Stimulated activated naive B cell treated with anti-CD40 and anti-IgM and Interleukin-4, amounts not matched to agents 10 μg/mL and 1 μg/mL and 100 μg/mL, for 72 hours (primary cell): Measurements from ENCODE around the gene TBC1D17.
A peak's percentile ranks its signal among the peaks of the same experiment; 100 is the strongest.

Source experiments
- ATAC-seq, 2 donors: fragments of 150-1000 bp; cut with Tn5 transposase; replicated peaks; 2 replicates each; pipeline ENCODE4 v1.10.0; 2021; ENCODE audit warnings: moderate library complexity in 1 of 2
- DNase-seq: peaks from one replicate; pipeline ENCODE4 v3.0.0; 2021
- H3K27ac Mint-ChIP-seq: one replicate; pipeline ENCODE4 v1.8.0; 2022; ENCODE audit warnings: mild to moderate bottlenecking, mixed read lengths
- H3K27me3 Mint-ChIP-seq, 2 donors: one replicate each; pipeline ENCODE4 v1.8.0; 2022; ENCODE audit warnings: mixed read lengths in 2 of 2
- H3K36me3 Mint-ChIP-seq, 2 donors: one replicate each; pipeline ENCODE4 v1.8.0; 2022; ENCODE audit warnings: mixed read lengths in 2 of 2, mild to moderate bottlenecking in 1 of 2
- H3K4me1 Mint-ChIP-seq, 2 donors: one replicate each; pipeline ENCODE4 v1.8.0; 2022; ENCODE audit warnings: mixed read lengths in 2 of 2, mild to moderate bottlenecking in 1 of 2
- H3K4me3 Mint-ChIP-seq, 2 donors: one replicate each; pipeline ENCODE4 v1.8.0; 2022; ENCODE audit warnings: mild to moderate bottlenecking in 2 of 2, mixed read lengths in 2 of 2, moderate library complexity in 1 of 2
- H3K9me3 Mint-ChIP-seq, 2 donors: one replicate each; pipeline ENCODE4 v1.8.0; 2022; ENCODE audit warnings: mixed read lengths in 2 of 2, mild to moderate bottlenecking in 1 of 2

TBC1D17 gene

DNA sequence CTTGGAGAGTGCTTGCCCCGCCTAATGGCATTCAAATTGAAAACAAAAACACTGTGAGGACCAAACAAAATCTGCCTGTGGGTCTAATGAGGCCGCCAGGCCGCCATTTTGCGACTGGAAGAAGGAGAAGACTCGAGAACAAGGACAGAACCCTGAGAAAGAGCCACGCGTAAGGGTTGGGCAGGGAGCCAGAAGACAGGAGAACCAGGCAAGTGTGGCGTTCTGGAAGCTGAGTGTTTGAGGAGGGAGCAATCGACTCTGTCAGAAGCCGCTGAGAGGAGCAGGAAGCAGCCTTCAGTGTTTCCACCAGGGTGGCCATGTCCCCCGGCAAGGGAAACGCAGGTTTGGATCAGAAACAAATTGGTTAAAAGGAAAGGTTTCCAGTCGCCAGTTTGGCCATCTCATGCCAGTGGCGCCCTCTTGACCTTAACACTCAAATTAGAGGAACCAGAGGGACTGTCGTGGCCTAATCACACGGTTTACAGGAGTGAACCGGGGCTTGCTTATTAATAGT lies 36.7 kb upstream of the TBC1D17 start:
- Mint-ChIP-seq H3K9me3 (peaks cover 0 to 2% of the 10 kb centered on the region in 2 donors), H3K36me3 (peaks cover 33 to 36% of the 10 kb centered on the region in 2 donors), H3K4me3 (no peak overlapping the region)

DNA sequence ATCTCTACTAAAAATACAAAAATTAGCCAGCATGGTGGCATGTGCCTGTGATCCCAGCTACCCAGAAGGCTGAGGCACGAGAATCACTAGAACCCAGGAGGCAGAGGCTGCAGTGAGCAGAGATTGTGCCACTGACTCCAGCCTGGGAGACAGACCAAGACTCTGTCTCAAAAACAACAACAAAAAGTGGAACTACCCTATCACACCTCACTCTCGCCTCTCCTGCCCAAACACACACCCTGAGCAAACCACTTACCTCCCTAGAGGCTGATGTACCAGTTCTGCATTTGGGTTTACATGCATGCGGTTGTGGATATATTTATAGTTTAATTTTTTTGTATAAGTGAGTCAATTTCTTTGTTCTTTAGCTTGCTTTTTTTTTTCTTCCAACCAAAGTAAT lies 34.2 kb upstream of the TBC1D17 start:
- Mint-ChIP-seq H3K27me3 (no peaks in the 10 kb centered on the region), H3K9me3 (peaks cover 0 to 3% of the 10 kb centered on the region in 2 donors), H3K27ac (peak overlapping the region; percentile 22), H3K4me1 (peaks cover 23 to 40% of the 10 kb centered on the region in 2 donors), H3K36me3 (peaks cover 18 to 19% of the 10 kb centered on the region in 2 donors), H3K4me3 (peak overlapping the region in 1 of 2 donors; percentile 25)
- DNase-seq (peak; percentile 63), ATAC-seq (peak; percentile 99)

More for the DNA sequence above, 36.7 kb upstream of the TBC1D17 start:
- Mint-ChIP-seq H3K27me3 (no peaks in the 10 kb centered on the region), H3K4me1 (peaks cover 16 to 41% of the 10 kb centered on the region in 2 donors), H3K27ac (no peak overlapping the region)
- ATAC-seq: no peak
- DNase-seq: no peak

DNA sequence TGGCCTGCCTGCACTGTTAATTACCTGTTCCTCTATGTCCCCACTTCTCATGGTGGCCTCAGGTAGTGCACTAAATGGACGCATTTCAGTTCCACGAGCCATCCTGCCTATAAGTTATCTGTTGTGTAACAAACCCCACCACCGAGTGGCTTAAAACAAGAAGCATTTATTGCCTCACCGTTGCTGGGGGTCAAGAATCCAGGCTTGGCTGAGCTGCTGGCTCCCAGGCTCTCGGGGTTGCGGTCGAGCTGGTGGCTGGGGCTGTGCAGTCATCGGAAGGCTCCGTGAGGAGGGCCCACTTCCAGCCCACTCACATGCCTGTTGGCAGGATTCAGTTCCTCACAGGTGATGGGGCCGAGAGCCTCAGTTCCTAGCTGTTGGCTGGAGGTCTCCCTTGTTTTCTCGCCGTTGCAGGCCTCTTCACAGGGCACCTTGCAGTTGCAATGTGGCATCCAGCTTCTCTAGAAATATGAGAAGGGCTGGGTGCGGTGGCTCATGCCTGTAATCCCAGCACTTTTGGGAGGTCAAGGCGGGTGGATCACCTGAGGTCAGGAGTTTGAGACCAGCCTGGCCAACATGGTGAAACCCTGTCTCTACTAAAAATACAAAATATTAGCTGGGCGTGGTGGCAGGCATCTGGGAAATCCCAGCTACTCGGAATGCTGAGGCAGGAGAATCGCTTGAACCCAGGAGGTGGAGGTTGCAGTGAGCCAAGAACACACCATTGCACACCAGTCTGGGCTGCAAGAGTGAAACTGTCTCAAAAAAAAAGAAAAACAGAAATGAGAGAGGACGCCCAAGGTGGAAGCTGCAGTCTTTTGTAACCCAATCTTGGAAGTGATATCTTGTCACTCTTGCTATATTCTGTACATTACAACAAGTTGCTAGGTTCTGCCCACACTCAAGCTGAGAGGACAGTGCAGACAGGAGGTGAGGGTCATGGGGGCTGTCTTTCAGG lies 33.1 kb upstream of the TBC1D17 start:
- Mint-ChIP-seq H3K4me3 (peak overlapping the region; percentile 29 to 47), H3K27ac (peak overlapping the region; percentile 25), H3K27me3 (no peaks in the 10 kb centered on the region), H3K9me3 (peaks cover 4 to 6% of the 10 kb centered on the region in 2 donors), H3K4me1 (peaks cover 29 to 51% of the 10 kb centered on the region in 2 donors), H3K36me3 (peaks cover 10 to 12% of the 10 kb centered on the region in 2 donors)
- ATAC-seq (no peak), DNase-seq (no peak)

GRCh38 chr19:49845414-49845813 lies 32.1 kb upstream of the TBC1D17 start:
- no peaks in the 10 kb centered on the region for H3K27me3 Mint-ChIP-seq
- H3K36me3 Mint-ChIP-seq: peaks cover 12 to 16% of the 10 kb centered on the region in 2 donors
- ATAC-seq (no peak), DNase-seq (no peak)
- H3K4me3 Mint-ChIP-seq: no peak overlapping the region
- peak overlapping the region; percentile 31 for H3K27ac Mint-ChIP-seq
- H3K4me1 Mint-ChIP-seq: peaks cover 34 to 60% of the 10 kb centered on the region in 2 donors
- peaks cover 9 to 10% of the 10 kb centered on the region in 2 donors for H3K9me3 Mint-ChIP-seq

DNA sequence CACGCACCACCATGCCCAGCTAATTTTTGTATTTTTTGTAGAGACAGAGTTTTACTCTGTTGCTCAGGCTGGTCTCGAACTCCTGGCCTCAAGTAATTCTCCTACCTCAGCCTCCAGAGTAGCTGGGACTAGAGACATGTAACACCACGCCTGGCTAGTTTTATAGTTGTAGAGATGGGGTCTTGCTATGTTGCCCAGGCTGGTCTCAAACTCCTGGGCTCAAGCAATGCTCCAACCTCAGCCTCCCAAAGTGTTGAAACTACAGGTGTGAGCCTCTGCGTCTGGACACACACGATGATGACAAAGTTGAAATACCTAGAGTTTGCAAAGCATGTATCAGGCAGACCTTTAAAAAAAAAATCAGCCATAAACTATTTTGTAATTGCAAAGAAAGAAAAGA lies 31.1 kb upstream of the TBC1D17 start:
- H3K4me1 Mint-ChIP-seq: peaks cover 32 to 55% of the 10 kb centered on the region in 2 donors
- H3K9me3 Mint-ChIP-seq: peaks cover 8 to 9% of the 10 kb centered on the region in 2 donors
- no peak overlapping the region for H3K4me3 Mint-ChIP-seq
- DNase-seq (no peak), ATAC-seq (no peak)
- H3K36me3 Mint-ChIP-seq: peaks cover 7 to 12% of the 10 kb centered on the region in 2 donors
- H3K27me3 Mint-ChIP-seq: no peaks in the 10 kb centered on the region
- no peak overlapping the region for H3K27ac Mint-ChIP-seq

- Mint-ChIP-seq H3K27ac (peak overlapping the region; percentile 20), H3K27me3 (no peaks in the 10 kb centered on the region), H3K4me3 (no peak overlapping the region), H3K36me3 (peaks cover 7 to 12% of the 10 kb centered on the region in 2 donors), H3K4me1 (peaks cover 40 to 61% of the 10 kb centered on the region in 2 donors), H3K9me3 (peaks cover 8 to 9% of the 10 kb centered on the region in 2 donors)
- DNase-seq: no peak
- no peak for ATAC-seq
Observed at GRCh38 chr19:49847731-49848696, 29.5 kb upstream of the TBC1D17 start.

DNA sequence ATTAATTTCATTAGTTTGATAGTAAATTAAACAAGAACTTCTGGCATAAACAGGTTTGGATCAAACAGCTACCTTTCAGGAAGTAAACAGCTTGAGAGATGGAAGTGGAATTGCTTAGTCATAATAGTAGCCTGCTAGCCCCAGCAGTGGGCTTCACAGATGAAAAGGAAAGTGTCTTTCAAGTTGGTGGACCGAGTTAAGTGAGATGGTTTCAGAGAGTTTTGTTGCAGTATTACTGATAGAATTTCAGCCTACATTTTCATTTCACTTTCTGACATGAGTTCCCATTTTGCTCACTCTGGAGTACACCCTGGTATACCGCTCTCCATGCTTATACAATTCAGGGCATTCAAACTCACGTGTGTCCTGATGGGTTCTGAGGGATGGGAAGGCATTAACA lies 28.6 kb upstream of the TBC1D17 start:
- Mint-ChIP-seq H3K27ac (no peak overlapping the region), H3K4me1 (peaks cover 40 to 61% of the 10 kb centered on the region in 2 donors), H3K4me3 (peak overlapping the region; percentile 14 to 68)

GRCh38 chr19:49849433-49850220 lies 27.9 kb upstream of the TBC1D17 start:
- peak overlapping the region; percentile 97 for H3K27ac Mint-ChIP-seq
- H3K27me3 Mint-ChIP-seq: no peaks in the 10 kb centered on the region
- peak overlapping the region; percentile 90 to 96 for H3K4me3 Mint-ChIP-seq
- H3K4me1 Mint-ChIP-seq: peaks cover 40 to 56% of the 10 kb centered on the region in 2 donors
- H3K9me3 Mint-ChIP-seq: peaks cover 8 to 9% of the 10 kb centered on the region in 2 donors
- no peak for DNase-seq
- ATAC-seq: no peak
- H3K36me3 Mint-ChIP-seq: peaks cover 7 to 12% of the 10 kb centered on the region in 2 donors

More for the DNA sequence above, 28.6 kb upstream of the TBC1D17 start:
- Mint-ChIP-seq H3K36me3 (peaks cover 7 to 12% of the 10 kb centered on the region in 2 donors), H3K9me3 (peaks cover 8 to 9% of the 10 kb centered on the region in 2 donors), H3K27me3 (no peaks in the 10 kb centered on the region)
- ATAC-seq: no peak
- no peak for DNase-seq

GRCh38 chr19:49850221-49850486 lies 27.3 kb upstream of the TBC1D17 start:
- Mint-ChIP-seq H3K9me3 (peaks cover 8 to 9% of the 10 kb centered on the region in 2 donors), H3K4me1 (peaks cover 38 to 55% of the 10 kb centered on the region in 2 donors), H3K27me3 (no peaks in the 10 kb centered on the region), H3K36me3 (peaks cover 7 to 13% of the 10 kb centered on the region in 2 donors), H3K4me3 (peak overlapping the region; percentile 90 to 96), H3K27ac (peak overlapping the region; percentile 97)
- DNase-seq: no peak
- peak in 1 of 2 donors; percentile 0 for ATAC-seq

GRCh38 chr19:49850487-49851342 lies 26.8 kb upstream of the TBC1D17 start, which contains the start of gene PTOV1:
Gene PTOV1 (plus strand): TSS chr19:49851159.
- H3K4me1 Mint-ChIP-seq: peaks cover 42 to 57% of the 10 kb centered on the region in 2 donors
- peaks cover 11 to 18% of the 10 kb centered on the region in 2 donors for H3K36me3 Mint-ChIP-seq
- ATAC-seq: peak; percentile 84 to 89

DNA sequence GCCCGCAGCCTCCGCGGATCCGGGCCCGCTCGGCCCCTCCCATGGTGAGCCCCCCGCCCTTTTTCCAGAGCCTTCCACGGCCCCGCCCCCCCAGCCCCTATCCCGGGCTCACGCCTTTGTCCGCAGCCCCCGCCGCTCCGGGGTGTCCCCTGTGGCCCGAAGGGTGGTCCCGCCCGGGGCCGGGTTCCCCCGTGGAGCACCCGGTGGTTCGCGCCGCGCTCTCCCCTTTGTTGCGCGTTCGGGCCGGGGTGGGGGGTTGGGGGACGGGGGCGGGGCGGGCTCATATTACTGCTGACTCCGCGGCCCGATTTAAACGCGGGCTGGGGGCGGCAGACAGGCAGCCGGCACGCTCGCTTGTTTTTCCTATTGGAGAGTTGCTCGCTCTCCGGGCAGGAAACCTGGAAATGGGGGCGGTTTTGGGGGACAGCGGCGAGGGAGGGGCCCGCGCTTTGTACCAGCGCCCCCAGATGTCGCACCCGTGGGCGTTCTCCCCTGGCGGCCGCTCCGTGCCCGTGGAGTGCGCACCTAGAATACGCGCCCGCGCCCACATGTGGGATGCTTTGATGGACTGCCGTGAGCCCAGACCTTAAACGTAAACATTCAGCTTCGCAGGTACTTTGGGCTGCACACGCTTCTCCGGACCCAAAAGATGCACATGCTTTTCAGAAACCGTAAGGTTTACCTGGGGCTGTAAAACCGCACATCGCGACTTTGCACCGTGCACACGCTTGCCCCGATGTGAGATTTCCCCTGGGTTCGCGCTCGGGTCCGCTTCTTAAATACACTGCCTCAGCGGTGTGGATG lies 25.8 kb upstream of the TBC1D17 start:
- DNase-seq (no peak), ATAC-seq (peak; percentile 9 to 17)
- H3K27me3 Mint-ChIP-seq: no peaks in the 10 kb centered on the region
- H3K4me3 Mint-ChIP-seq: peak overlapping the region; percentile 81 to 84
- H3K36me3 Mint-ChIP-seq: peaks cover 14 to 26% of the 10 kb centered on the region in 2 donors
- peaks cover 8 to 9% of the 10 kb centered on the region in 2 donors for H3K9me3 Mint-ChIP-seq
- H3K4me1 Mint-ChIP-seq: peaks cover 41 to 61% of the 10 kb centered on the region in 2 donors
- H3K27ac Mint-ChIP-seq: peak overlapping the region; percentile 70

More at GRCh38 chr19:49850487-49851342, 26.8 kb upstream of the TBC1D17 start, which contains the start of gene PTOV1:
- Mint-ChIP-seq H3K9me3 (peaks cover 8 to 9% of the 10 kb centered on the region in 2 donors), H3K27me3 (no peaks in the 10 kb centered on the region), H3K27ac (peak within 1 kb of the TSS; percentile 97), H3K4me3 (peak within 1 kb of the TSS; percentile 90 to 96)
- DNase-seq: peak; percentile 86
